Activated CD4-positive, alpha-beta T cell treated with anti-CD3 and anti-CD28 coated beads, Interleukin-2, Interleukin-4, amounts not matched to agents 100 ng/mL and 50 ng/mL, durations not matched to agents 16 hours and 8 hours (primary cell): ENCODE measurements around the gene RAI2.
"Not testable (repeated sequence)": the region's sequence is repeated elsewhere in the genome, so short reads cannot be mapped to it uniquely, and the experiment has no call there.

Experiments
- DNase-seq: peaks from one replicate; pipeline ENCODE4 v3.0.0-alpha.2; 2020; ENCODE audit warnings: low spot score

Gene RAI2

GRCh38 chrX:17786554-17787347 lies 74.3 kb downstream of the RAI2 start:
- DNase-seq: not testable (repeated sequence)

GRCh38 chrX:17779434-17779833 lies 81.7 kb downstream of the RAI2 start:
- no peak for DNase-seq

- no peak for DNase-seq
Observed at GRCh38 chrX:17778997-17779396, 82.1 kb downstream of the RAI2 start.

- DNase-seq: no peak
Observed at GRCh38 chrX:17774053-17774452, 87.0 kb downstream of the RAI2 start.

- DNase-seq: no peak
Observed at GRCh38 chrX:17773221-17773876, 87.7 kb downstream of the RAI2 start.

GRCh38 chrX:17769701-17770269 lies 91.3 kb downstream of the RAI2 start:
- DNase-seq: no peak

GRCh38 chrX:17768997-17769396 lies 92.1 kb downstream of the RAI2 start:
- DNase-seq: no peak

GRCh38 chrX:17767734-17768133 lies 93.4 kb downstream of the RAI2 start:
- DNase-seq: no peak

GRCh38 chrX:17759990-17760389 lies 101.1 kb downstream of the RAI2 start:
- no peak for DNase-seq

- DNase-seq: no peak
Observed at GRCh38 chrX:17758382-17758781, 102.7 kb downstream of the RAI2 start.

GRCh38 chrX:17750436-17750835 lies 110.7 kb downstream of the RAI2 start:
- DNase-seq: no peak
